Colonic mucosa (tissue), 4 donors: Measurements from ENCODE around the gene NCAM2. TPM values are rescaled to one million over a fixed set of nuclear protein-coding genes. Genes with fewer than 3 reads are reported as not detected.

ENCODE experiments used
- DNase-seq: peaks from one replicate; pipeline ENCODE4 v3.0.0-alpha.2; 2020
- H3K27ac ChIP-seq: fragments of 200-600 bp; one replicate; pipeline ENCODE4 v1.8.0; 2021
- H3K27me3 ChIP-seq: fragments of 200-600 bp; one replicate; pipeline ENCODE4 v1.8.0; 2021
- H3K36me3 ChIP-seq: fragments of 200-600 bp; one replicate; pipeline ENCODE4 v1.8.0; 2021
- H3K4me1 ChIP-seq: fragments of 200-600 bp; one replicate; pipeline ENCODE4 v1.8.0; 2021; ENCODE audit warnings: mild to moderate bottlenecking
- H3K4me3 ChIP-seq: fragments of 200-600 bp; one replicate; pipeline ENCODE4 v1.8.0; 2021
- H3K9ac ChIP-seq, 2 donors: one replicate each; pipeline ENCODE4 v1.7.0; 2013; ENCODE audit warnings: control low read depth in 2 of 2, low read depth in 2 of 2, low read length in 2 of 2
- H3K9me3 ChIP-seq: fragments of 200-600 bp; one replicate; pipeline ENCODE4 v1.8.0; 2021
- CTCF ChIP-seq: fragments of 200-600 bp; IDR thresholded peaks from one replicate; pipeline ENCODE4 v1.8.0; 2022; ENCODE audit warnings: antibody characterized with exemption, mild to moderate bottlenecking
- intact Hi-C: fragments of 100-400 bp; cut with DNase I; formaldehyde crosslinking; loops from one replicate; pipeline ENCODE4 v1.14.1; 2022
- total RNA-seq, 2 donors: library from RNA; stranded (reverse); fragmentation: NEBNext Ultra II Directional in 1 of 2; extraction: Animal tissue kit (Norgen Biotek cat#: 25700) in 1 of 2; gene quantifications; one replicate each; pipeline ENCODE4 v1.2.1, GENCODE V29; 2021
- donor health status: healthy.
- donor health status: DM: no; HTN: no; CAD: no.
- donor health status: DM: no; HTN: no; CAD: no.

NCAM2 gene
- total RNA-seq, 2 donors from 2014 or later, result 0.52 to 2.8 TPM

- H3K36me3 ChIP-seq, result no peaks in the 10 kb centered on the region
- no peaks in the 10 kb centered on the region for H3K27me3 ChIP-seq
- H3K27ac ChIP-seq, result no peak overlapping the region
- TF ChIP-seq CTCF, result no peak
- no peaks in the 10 kb centered on the region for H3K9me3 ChIP-seq
- H3K4me1 ChIP-seq, result no peaks in the 10 kb centered on the region
- no peak overlapping the region for H3K9ac ChIP-seq
- no peak for DNase-seq
- intact Hi-C loops, result no loop called here
- H3K4me3 ChIP-seq, result no peak overlapping the region
Measured at GRCh38 chr21:21076051-21076450, 77.8 kb downstream of the NCAM2 start.

- no peaks in the 10 kb centered on the region for H3K9me3 ChIP-seq
- H3K9ac ChIP-seq, result no peak overlapping the region
- intact Hi-C loops, result no loop called here
- DNase-seq, result no peak
- no peak for TF ChIP-seq CTCF
- no peaks in the 10 kb centered on the region for H3K4me1 ChIP-seq
- no peak overlapping the region for H3K27ac ChIP-seq
- no peak overlapping the region for H3K4me3 ChIP-seq
- no peaks in the 10 kb centered on the region for H3K27me3 ChIP-seq
- no peaks in the 10 kb centered on the region for H3K36me3 ChIP-seq
Measured at GRCh38 chr21:21076491-21076890, 78.3 kb downstream of the NCAM2 start.

GRCh38 chr21:21079646-21080045, 81.4 kb downstream of the NCAM2 start:
- intact Hi-C loops, result no loop called here
- Histone ChIP-seq H3K4me1 (no peaks in the 10 kb centered on the region), H3K27me3 (no peaks in the 10 kb centered on the region), H3K36me3 (no peaks in the 10 kb centered on the region), H3K27ac (no peak overlapping the region), H3K9me3 (no peaks in the 10 kb centered on the region), H3K9ac (no peak overlapping the region), H3K4me3 (no peak overlapping the region)
- TF ChIP-seq CTCF, result no peak
- DNase-seq, result no peak

GRCh38 chr21:21084179-21084578, 86.0 kb downstream of the NCAM2 start:
- H3K9ac ChIP-seq, result no peak overlapping the region
- no peaks in the 10 kb centered on the region for H3K36me3 ChIP-seq
- intact Hi-C loops, result no loop called here
- no peaks in the 10 kb centered on the region for H3K9me3 ChIP-seq
- H3K4me3 ChIP-seq, result no peak overlapping the region
- no peak overlapping the region for H3K27ac ChIP-seq
- H3K4me1 ChIP-seq, result no peaks in the 10 kb centered on the region
- DNase-seq, result no peak
- H3K27me3 ChIP-seq, result no peaks in the 10 kb centered on the region
- TF ChIP-seq CTCF, result no peak

GRCh38 chr21:21085206-21085605, 87.0 kb downstream of the NCAM2 start:
- H3K9ac ChIP-seq, result no peak overlapping the region
- H3K9me3 ChIP-seq, result no peaks in the 10 kb centered on the region
- H3K4me3 ChIP-seq, result no peak overlapping the region
- H3K27me3 ChIP-seq, result no peaks in the 10 kb centered on the region
- H3K36me3 ChIP-seq, result no peaks in the 10 kb centered on the region
- no peak for DNase-seq
- intact Hi-C loops, result no loop called here
- H3K4me1 ChIP-seq, result no peaks in the 10 kb centered on the region
- no peak overlapping the region for H3K27ac ChIP-seq
- TF ChIP-seq CTCF, result no peak

- H3K27ac ChIP-seq, result no peak overlapping the region
- TF ChIP-seq CTCF, result no peak
- no peak overlapping the region for H3K9ac ChIP-seq
- intact Hi-C loops, result no loop called here
- no peak for DNase-seq
- H3K27me3 ChIP-seq, result no peaks in the 10 kb centered on the region
- no peaks in the 10 kb centered on the region for H3K4me1 ChIP-seq
- H3K4me3 ChIP-seq, result no peak overlapping the region
- no peaks in the 10 kb centered on the region for H3K36me3 ChIP-seq
- no peaks in the 10 kb centered on the region for H3K9me3 ChIP-seq
Measured at GRCh38 chr21:21096956-21097355, 98.7 kb downstream of the NCAM2 start.
